Glutamatergic neuron (in vitro differentiated cells): ENCODE results near the gene RASSF7. TPM values are rescaled to one million over a fixed set of nuclear protein-coding genes. Genes with fewer than 3 reads are reported as not detected.

ENCODE experiments used
- DNase-seq: peaks from one replicate; pipeline ENCODE4 v3.0.0; 2022
- H3K27ac Mint-ChIP-seq: one replicate; pipeline ENCODE4 v1.8.0; 2020; ENCODE audit warnings: mild to moderate bottlenecking, mixed read lengths, inconsistent platforms; ENCODE audit not compliant: unreplicated experiment
- H3K27me3 Mint-ChIP-seq: one replicate; pipeline ENCODE4 v1.8.0; 2020; ENCODE audit warnings: mild to moderate bottlenecking, moderate library complexity, mixed read lengths, inconsistent platforms; ENCODE audit not compliant: unreplicated experiment
- H3K36me3 Mint-ChIP-seq: one replicate; pipeline ENCODE4 v1.8.0; 2020; ENCODE audit warnings: mild to moderate bottlenecking, mixed read lengths, inconsistent platforms; ENCODE audit not compliant: unreplicated experiment
- H3K4me1 Mint-ChIP-seq: one replicate; pipeline ENCODE4 v1.8.0; 2020; ENCODE audit warnings: mild to moderate bottlenecking, low read depth, mixed read lengths, inconsistent platforms; ENCODE audit not compliant: unreplicated experiment
- H3K4me3 Mint-ChIP-seq: one replicate; pipeline ENCODE4 v1.8.0; 2020; ENCODE audit warnings: mild to moderate bottlenecking, mixed read lengths, inconsistent platforms; ENCODE audit not compliant: unreplicated experiment
- H3K9me3 Mint-ChIP-seq: one replicate; pipeline ENCODE4 v1.8.0; 2020; ENCODE audit warnings: mild to moderate bottlenecking, moderate library complexity, mixed read lengths, inconsistent platforms; ENCODE audit not compliant: unreplicated experiment
- total RNA-seq: library from RNA; stranded (reverse); fragmentation: NEBNext Ultra II Directional; extraction: Animal tissue kit (Norgen Biotek cat#: 25700); gene quantifications from one replicate; pipeline ENCODE4 v1.2.1, GENCODE V29; 2021; ENCODE audit not compliant: unreplicated experiment
- TF ChIP-seq, protein P1 (sequence below): fragments of 200-600 bp; sonication (generic); IDR thresholded peaks from one replicate; pipeline ENCODE4 v1.5.0; 2021; ENCODE audit not compliant: partially characterized antibody, unreplicated experiment

The RASSF7 gene
- total RNA-seq, 1 donor from 2014 or later, result 9.4 TPM

DNA sequence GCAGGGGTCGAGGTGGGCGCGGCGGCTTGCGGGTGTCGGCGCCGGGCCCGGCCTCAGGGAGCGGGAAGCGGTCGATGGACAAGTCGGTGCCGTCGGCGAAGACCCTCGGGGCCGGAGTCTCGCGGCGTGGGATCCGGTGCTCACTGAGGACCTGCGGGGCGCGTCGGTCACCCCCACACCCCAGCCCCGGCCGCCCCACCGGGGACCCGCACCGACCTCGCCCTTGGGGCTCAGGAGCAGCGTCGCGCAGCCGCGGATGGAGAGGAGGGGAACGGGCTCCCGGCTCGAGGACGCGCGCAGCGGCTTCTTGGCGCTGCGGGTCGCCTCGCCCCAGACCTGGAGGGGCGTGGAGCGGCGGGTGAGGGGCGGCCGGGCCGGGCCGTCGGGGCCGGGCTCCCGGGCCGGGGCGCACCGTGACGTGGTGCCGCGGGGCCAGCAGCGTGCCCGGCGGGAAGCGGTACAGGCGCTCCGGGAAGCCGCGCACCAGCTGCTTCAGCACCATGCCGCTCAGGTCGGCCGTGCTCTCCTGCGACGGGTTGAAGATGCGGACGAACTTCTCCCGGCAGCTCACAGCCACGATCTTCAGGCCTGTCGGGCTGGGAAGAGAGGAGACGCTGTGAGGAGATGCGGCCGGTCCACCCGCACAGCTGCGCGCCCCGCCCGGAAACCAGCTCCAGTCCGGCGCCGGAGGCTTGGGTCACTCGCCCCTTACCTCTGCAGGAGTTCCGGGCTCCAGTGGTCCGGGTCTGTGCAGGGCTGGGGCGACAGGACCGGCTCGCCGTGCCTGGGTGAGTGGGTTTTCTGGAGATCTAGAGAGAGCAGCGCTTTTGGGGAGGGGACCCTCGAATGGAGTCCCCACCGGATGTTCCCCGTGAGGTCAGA lies 4.7 kb upstream of the RASSF7 start:
- peak overlapping the region; percentile 65 for H3K4me3 Mint-ChIP-seq
- peak; percentile 52 for DNase-seq

DNA sequence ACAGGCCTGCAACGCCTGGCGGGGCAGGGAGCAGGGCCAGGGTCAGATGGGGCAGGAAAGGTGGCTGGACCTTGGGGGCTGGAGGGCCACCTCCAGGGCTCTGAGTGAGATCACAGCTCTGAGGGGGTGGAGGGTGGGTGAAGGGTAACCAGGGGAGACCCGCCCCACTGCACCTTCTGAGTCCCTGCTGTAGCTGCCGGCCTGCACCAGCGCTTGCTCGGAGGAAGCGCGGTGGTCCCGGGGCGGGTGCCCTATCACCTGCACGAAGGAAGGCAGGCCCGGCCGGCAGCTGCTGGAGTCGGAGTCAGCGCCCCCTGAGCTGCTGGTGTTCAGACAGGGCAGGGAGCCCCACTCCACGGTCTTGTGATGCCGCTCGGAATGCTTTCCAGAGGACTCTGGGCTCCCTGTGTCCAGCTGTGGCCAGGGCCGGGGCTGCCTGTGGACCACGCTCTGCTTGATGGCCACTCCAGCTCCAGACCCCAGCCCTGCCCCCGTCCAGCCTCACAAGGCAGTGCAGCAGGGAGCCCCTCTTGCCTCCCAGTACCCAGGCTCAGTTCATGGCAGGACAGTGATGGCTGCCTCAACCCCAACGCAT lies 4.0 kb upstream of the RASSF7 start:
- Mint-ChIP-seq H3K9me3 (peaks cover 6% of the 10 kb centered on the region), H3K27ac (no peak overlapping the region), H3K36me3 (no peaks in the 10 kb centered on the region), H3K4me1 (peaks cover 1% of the 10 kb centered on the region), H3K27me3 (peaks cover 5% of the 10 kb centered on the region), H3K4me3 (peak overlapping the region; percentile 65)
- DNase-seq, result no peak
- TF ChIP-seq, protein P1, sequence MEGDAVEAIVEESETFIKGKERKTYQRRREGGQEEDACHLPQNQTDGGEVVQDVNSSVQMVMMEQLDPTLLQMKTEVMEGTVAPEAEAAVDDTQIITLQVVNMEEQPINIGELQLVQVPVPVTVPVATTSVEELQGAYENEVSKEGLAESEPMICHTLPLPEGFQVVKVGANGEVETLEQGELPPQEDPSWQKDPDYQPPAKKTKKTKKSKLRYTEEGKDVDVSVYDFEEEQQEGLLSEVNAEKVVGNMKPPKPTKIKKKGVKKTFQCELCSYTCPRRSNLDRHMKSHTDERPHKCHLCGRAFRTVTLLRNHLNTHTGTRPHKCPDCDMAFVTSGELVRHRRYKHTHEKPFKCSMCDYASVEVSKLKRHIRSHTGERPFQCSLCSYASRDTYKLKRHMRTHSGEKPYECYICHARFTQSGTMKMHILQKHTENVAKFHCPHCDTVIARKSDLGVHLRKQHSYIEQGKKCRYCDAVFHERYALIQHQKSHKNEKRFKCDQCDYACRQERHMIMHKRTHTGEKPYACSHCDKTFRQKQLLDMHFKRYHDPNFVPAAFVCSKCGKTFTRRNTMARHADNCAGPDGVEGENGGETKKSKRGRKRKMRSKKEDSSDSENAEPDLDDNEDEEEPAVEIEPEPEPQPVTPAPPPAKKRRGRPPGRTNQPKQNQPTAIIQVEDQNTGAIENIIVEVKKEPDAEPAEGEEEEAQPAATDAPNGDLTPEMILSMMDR, result no peak

More for the DNA sequence above, 4.7 kb upstream of the RASSF7 start:
- TF ChIP-seq, protein P1, result no peak
- Mint-ChIP-seq H3K27me3 (peaks cover 5% of the 10 kb centered on the region), H3K4me1 (peaks cover 1% of the 10 kb centered on the region), H3K9me3 (peaks cover 6% of the 10 kb centered on the region), H3K27ac (no peak overlapping the region), H3K36me3 (no peaks in the 10 kb centered on the region)

DNA sequence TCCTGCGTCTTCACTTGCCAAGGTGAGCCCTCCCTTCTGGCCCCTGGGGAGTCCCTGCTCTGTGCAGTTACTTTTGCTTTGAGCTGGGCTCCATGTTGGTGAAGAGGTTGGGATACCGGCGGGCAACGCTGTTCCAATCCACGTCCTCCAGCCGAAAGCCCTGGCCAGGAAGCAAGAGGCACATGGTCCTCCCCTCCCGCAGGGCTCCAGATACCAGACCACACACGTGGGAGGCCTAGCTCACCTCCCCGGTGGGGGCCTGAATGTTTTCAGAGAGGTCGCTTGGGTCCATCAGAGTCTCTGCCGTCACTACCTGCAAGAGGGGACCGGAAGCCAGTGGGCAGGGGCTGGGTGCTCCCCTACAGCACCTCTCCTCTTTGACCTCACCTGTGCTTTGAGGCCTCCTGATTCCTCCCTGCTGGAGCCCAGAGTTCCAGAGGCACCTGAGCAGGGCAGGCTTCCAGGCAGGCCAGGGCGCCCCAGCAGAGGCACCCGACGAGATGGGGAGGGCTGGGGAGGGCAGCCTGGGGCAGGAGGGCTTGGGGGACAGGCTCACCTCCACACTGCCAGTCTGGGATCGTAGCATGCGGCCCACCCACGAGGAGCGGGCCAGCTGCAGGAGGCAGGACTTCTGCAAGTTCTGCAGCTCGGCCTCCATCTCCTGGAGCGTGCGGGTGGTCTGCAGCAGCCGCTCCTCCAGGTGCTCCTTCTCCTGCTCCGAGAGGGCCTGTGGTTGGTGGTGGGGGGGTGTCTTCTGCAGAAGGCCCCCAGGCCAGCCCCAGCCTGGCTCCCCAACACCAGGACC lies 3.2 kb upstream of the RASSF7 start:
- DNase-seq, result no peak
- H3K27me3 Mint-ChIP-seq, result peaks cover 5% of the 10 kb centered on the region
- H3K4me1 Mint-ChIP-seq, result peaks cover 1% of the 10 kb centered on the region
- H3K27ac Mint-ChIP-seq, result no peak overlapping the region
- no peaks in the 10 kb centered on the region for H3K36me3 Mint-ChIP-seq
- H3K4me3 Mint-ChIP-seq, result no peak overlapping the region
- TF ChIP-seq, protein P1, result no peak
- H3K9me3 Mint-ChIP-seq, result peaks cover 6% of the 10 kb centered on the region

DNA sequence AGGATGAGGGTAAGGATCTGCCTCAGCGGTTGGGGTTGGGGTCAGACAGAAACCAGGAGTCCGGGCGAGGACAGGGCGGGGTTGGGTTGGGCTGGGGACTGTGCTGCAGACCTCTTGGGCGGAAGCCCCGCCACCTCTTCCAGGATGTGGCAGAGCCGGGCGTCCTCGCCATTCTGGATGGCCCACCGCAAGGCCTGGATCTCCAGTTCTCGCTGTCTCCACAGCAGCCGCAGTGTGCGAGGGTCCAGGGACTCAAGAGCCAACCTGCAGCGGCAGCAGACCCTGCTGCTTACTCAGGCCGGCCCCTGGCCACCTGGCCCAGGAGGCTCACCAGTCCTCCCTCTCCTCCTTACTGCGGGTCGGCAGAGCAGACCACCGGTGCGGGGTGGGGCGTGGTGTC lies 2.3 kb upstream of the RASSF7 start:
- Mint-ChIP-seq H3K9me3 (peaks cover 6% of the 10 kb centered on the region), H3K4me3 (no peak overlapping the region), H3K27me3 (peaks cover 4% of the 10 kb centered on the region), H3K27ac (no peak overlapping the region), H3K4me1 (no peaks in the 10 kb centered on the region), H3K36me3 (no peaks in the 10 kb centered on the region)
- no peak for DNase-seq
- TF ChIP-seq, protein P1, result no peak
